Effector CD4-positive, alpha-beta T cell (primary cell): ENCODE data around the gene PKD1.
A peak's percentile ranks its signal among the peaks of the same experiment; 100 is the strongest.

Source experiments
- DNase-seq: peaks from one replicate; pipeline ENCODE4 v3.0.0-alpha.2; 2020

The PKD1 gene

GRCh38 chr16:2070576-2071453 lies 64.9 kb downstream of the PKD1 start:
- no peak for DNase-seq

GRCh38 chr16:2066139-2066538 lies 69.6 kb downstream of the PKD1 start:
- no peak for DNase-seq

DNA sequence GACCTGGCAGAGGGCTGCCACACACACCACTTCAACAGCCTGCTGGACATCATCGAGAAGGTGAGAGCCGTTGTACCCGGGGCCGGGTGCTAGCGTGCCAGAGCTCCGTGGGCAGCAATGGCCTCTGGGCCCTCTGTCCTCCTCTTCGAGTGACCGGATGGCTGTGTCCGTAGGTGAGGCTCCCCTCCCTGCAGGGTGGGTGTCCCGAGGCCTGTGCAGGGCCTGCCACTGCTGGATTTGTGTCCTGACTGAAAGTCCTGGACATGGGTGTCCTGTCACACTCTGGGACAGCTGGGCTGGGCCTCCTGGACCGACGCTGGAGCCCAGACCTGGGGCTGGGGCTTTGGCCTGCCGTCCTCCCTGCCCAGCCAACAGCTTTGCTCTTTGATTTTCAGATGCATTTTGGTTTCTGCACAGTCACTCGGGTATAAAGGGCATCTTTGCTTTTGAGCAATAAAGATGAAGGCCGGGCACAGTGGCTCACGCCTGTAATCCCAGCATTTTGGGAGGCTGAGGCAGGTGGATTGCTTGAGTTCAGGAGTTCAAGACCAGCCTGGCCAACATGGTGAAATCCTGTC lies 71.2 kb downstream of the PKD1 start:
- no peak for DNase-seq

DNA sequence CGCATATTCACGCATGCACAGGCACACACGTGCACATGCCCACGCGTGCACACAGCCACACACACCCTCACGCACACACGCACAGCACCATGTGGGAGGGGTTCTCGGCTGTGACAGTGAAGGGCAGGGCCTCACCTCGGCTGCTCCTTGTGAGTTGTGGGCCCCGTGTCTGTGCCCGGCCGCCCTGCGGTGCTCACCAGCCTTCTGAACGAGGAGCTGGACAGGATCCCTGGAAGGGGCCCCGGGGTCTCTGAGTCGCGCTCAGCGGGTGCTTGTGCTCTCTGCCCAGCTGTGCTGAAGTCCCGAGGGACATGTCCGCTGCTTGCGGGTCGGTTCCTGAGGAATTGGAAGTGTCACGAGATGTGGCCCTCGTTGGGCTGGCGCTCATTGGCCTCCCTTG lies 71.8 kb downstream of the PKD1 start:
- no peak for DNase-seq

DNA sequence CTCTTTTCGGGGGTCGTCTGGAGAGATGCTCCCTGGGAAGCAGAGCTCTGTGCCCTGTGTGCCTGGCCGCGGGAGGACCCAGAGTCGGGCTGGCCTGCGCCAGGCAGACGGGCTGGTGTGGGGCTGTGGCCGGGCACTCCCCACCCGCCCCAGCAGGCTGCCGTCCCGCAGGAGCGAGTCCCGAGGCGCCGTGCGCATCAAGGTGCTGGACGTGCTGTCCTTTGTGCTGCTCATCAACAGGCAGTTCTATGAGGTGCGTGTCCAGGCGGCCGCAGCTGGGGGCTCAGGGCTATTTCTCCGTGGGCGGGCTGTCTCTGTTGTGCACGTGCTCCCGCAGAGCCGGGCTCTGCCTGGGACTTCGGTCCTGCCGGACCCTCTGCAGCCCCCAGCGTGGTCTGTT lies 72.9 kb downstream of the PKD1 start:
- DNase-seq: no peak

- no peak for DNase-seq
These were observed 74.2 kb downstream of the PKD1 start for GRCh38 chr16:2061526-2061925.

DNA sequence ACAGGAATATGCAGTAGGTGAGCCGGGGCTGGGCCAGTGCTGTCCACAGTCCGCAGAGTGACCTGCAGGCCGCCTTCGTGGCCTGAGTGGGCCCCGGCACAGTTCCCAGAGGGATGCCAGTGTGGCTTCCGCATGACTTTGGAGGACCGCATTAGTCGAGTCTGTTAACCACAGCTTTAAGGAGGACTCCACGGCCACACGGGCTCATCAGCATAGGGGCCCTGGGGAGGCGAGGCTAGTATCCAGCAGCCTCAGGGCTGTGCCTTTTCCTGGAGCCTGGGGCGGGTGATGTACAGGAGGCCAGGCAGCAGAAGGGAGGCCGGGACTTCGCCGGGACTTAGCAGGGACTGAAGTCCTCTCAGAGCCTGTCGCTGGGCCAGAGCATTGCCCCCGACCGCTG lies 74.7 kb downstream of the PKD1 start:
- no peak for DNase-seq

DNA sequence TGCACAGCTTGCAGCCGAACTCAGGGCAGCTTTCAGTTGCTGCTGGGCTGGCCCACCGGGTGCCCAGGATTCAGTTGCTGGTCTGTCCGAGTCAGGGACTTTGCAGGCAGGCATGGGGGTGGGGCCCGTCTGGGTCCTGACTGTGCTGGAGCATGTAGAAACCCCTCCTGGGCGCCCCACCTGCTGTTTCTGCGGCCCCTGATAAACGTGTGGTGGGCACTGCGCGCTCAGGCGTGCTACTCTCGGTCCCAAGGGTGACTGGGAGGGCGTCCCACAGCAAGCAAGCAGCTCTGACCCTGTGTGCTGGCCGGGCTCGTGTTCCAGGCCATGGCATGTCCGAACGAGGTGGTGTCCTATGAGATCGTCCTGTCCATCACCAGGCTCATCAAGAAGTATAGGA lies 75.4 kb downstream of the PKD1 start:
- no peak for DNase-seq

DNA sequence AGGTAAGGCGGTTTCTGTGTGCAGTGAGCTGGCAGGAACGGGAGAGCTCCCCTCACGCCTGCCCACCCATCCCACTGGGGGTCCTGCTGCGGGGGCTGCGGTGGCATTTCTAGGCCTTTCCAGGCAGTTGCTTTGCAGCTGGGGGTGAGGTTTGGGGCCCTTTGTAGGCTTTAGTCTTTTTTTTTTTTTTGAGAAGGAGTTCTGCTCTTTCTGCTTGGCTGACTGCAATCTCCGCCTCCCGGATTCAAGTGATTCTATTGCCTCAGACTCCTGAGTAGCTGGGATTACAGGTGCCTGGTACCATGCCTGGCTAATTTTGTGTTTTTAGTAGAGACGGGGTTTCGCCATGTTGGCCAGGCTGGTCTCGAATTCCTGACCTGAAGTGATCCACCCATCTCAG lies 76.8 kb downstream of the PKD1 start:
- no peak for DNase-seq

DNA sequence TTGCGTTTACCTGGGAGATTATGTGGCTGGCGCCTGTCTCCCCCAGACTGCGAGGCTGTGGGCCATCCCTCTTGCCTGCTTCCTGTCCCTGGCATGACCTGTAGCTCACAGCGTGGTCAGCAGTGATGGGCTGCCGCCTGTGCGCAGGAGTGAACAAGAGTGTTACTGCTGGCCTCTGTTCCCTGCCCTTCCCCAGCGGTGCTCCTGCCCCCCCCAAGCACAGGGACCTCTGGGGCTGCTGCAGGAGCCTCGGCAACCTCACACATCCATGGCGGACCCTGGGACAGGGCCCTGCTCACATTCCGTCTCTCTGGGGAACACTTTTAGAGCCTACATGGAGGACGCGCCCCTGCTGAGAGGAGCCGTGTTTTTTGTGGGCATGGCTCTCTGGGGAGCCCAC lies 77.3 kb downstream of the PKD1 start:
- no peak for DNase-seq

- DNase-seq: no peak
These were observed 78.3 kb downstream of the PKD1 start for GRCh38 chr16:2057438-2057837.

GRCh38 chr16:2056681-2057407 lies 78.9 kb downstream of the PKD1 start:
- no peak for DNase-seq

- DNase-seq: no peak
These were observed 79.6 kb downstream of the PKD1 start for GRCh38 chr16:2056077-2056476.

GRCh38 chr16:2054543-2055245 lies 81.0 kb downstream of the PKD1 start:
- no peak for DNase-seq

DNA sequence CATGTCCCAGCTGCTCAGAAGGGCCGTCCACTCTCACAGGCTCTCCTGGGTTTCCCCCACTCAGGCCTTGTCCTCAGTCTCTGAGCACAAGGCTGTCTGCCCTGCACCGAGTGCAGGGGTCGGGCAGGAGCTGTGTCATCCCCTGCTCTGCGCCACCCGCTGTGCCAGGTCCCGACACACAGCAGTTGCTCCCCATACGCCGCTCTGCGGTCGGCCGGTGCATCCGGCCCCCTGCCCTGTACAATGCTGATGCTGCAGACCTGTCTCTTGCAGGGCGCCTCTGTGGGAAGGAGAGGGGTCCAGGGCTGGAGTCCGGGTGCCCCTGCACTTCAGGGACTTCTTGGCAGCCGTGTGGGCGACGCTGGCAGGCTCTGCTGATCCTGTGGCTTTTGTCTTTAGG lies 81.8 kb downstream of the PKD1 start:
- no peak for DNase-seq

DNA sequence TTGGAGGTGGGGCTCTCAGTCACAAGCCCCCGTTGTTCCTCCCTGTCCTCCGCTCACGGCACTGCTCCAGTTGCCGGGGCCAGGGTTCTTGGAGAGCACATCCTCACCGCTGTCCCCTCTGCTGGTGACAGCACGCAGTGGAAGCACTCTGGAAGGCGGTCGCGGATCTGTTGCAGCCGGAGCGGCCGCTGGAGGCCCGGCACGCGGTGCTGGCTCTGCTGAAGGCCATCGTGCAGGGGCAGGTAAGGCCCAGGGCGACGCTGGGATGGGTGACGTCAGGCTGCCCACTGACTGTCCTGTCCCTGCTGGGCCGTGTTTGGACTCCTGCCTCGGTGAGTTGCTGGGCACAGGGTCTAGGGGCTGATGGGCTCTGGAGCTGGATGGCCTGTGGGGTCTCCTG lies 82.5 kb downstream of the PKD1 start:
- DNase-seq: no peak

DNA sequence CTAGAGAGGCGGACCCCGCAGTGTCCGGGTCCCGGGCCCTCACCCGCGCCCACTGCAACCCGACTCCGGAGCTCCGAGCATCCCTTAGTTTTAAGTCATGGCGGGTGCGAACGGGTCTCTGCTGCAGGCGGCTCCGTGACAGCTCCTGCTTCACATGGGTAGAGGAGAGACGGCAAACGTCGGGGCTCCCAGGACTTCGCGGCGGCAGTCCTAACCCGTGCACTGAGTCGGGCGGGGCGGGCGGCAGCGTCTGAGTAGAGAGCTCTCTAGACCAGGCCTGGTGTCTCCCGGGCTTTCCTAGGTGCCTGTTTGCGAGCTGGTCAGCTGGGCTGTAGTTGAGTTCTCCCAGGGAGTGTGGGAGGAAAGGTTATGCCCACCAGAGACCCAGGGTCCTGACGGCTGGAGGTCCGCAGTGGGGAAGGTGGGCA lies 87.6 kb downstream of the PKD1 start:
- no peak for DNase-seq

DNA sequence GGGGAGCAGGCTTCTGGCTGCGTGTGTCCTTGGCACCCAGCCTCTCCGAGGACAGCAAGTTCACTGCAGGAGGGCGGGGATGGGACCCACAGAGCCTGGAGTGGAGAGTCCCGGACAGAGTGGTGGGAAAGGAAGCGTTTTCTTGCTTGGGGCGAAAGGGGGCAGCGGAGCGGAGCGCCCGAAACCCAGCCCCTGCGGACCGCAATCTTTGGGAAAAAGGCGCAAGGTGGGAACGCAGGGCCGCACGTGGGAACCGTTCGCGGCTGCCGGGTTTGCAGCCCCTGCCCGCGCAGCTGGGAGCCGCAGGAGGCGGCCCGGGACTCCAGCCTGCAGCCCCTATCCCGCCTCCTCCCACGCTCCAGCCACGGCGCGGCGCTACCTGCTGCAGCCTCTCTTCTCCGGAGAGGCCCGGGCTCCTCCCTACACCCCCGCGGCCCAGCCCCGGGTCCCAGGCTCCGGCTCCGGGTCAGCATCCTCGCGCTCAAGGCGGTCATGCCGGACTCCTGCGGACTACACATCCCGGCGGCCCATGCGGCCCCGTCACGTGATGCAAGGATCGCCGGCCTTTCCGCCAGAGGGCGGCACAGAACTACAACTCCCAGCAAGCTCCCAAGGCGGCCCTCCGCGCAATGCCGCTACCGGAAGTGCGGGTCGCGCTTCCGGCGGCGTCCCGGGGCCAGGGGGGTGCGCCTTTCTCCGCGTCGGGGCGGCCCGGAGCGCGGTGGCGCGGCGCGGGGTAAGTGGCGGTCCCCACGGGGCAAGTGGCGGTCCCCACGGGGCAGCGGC lies 88.2 kb downstream of the PKD1 start, which contains the start of the genes NTHL1 and TSC2:
TSS of gene NTHL1 (minus strand) at position 505 of the 786 bp plus-strand sequence. CDS start at position 494, 11 bp downstream.
TSS of gene TSC2 (plus strand) at position 656 of the 786 bp plus-strand sequence. CDS start 631 bp downstream, outside the sequence.
- peak; percentile 91 for DNase-seq

GRCh38 chr16:2046893-2047329 lies 88.8 kb downstream of the PKD1 start:
- no peak for DNase-seq

DNA sequence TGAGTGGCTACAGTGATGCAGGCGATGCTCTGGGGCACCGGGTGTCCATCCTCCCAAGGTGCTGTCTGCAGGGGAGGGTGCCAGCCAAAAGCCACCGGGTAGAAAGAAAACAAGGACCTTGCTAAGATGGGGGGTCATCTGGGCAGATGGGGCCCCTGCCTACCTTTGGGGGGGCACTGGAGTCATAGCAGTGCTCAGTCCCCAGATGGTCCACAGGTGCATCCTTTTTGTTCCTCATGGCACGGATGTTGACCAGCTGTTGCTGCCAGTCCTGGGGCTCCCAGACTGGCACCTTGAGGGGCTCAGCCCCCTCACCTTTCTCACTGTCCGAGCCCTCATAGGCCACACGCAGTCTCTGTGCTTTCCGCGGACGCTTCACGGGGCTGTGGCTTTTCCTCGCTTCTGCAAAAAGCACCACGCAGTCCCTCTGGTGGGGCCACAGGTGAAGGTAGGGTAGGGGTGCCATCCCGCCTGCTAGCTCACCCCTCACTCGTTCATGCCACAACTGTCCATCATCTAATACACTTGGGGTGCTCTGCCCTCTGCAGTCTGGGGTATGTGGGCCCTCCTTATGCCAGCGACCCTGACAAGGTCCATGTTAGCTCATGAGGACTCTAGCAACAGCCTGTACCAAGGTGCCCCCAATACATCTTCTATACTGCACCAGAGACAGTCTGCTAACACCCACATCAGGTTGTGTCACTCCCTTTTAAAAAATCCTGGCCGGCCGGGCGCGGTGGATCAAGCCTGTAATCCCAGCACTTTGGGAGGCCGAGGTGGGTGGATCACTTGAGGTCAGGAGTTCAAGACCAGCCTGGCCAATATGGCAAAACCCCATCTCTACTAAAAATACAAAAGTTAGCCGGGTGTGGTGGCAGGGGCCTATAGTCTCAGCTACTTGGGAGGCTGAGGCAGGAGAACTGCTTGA lies 89.5 kb downstream of the PKD1 start:
- DNase-seq: no peak

DNA sequence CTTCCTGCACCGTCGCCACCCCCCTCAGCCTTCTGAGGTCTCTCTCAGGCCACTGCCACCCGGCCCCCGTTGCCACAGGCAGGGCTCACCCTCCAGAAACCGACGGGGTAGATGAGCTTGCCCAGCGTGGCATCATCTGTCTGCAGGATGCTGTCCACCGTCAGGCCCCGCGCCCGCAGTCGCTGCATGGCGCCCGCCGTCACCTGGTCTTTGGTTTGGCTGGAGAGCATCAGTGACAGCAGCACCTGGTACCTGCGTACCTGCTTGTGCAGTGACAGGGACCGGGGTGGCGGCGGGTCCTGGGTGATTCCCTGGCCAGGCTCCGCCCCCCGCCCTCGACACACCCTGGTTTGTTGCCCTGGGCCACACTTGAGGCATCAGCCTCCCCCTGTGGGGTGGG lies 91.2 kb downstream of the PKD1 start:
- no peak for DNase-seq
